A673 (cell line): Measurements from ENCODE around the gene CIZ1. TPM values are rescaled to one million over a fixed set of nuclear protein-coding genes. Genes with fewer than 3 reads are reported as not detected.

Experiments used
- BruUV-seq: library from RNA; stranded (reverse); fragments of 400-500 nt; replicated peaks from 2 replicates; lab custom pipeline; 2021; lab: Mats Ljungman, UMichigan
- CTCF ChIA-PET: fragments of 300-600 bp; sonication (Branson Sonifier 250); formaldehyde crosslinking; loops from one replicate; lab custom pipeline; 2022; ENCODE audit warnings: antibody characterized with exemption; lab: Charles Lee
- POLR2A ChIA-PET: fragments of 300-600 bp; sonication (Branson Sonifier 250); formaldehyde crosslinking; loops from one replicate; lab custom pipeline; 2022; ENCODE audit warnings: antibody characterized with exemption; ENCODE audit not compliant: low non-redundant PET; lab: Charles Lee
- DNase-seq: peaks from one replicate; pipeline ENCODE4 v3.0.0-alpha.2; 2015; ENCODE audit warnings: low spot score
- H3K27ac ChIP-seq: fragments of 200-600 bp; sonication (generic); 2 replicates; pipeline ENCODE4 v1.5.1; 2016; ENCODE audit warnings: mixed run types, low read depth, mild to moderate bottlenecking, mixed read lengths, antibody characterized with exemption, low read length; ENCODE audit not compliant: poor library complexity, severe bottlenecking
- H3K27me3 ChIP-seq: fragments of 200-600 bp; sonication (generic); replicated peaks from 2 replicates; pipeline ENCODE4 v1.6.1; 2017; ENCODE audit warnings: mixed run types, low read depth, mild to moderate bottlenecking, mixed read lengths, antibody characterized with exemption, low read length; ENCODE audit not compliant: insufficient read depth, poor library complexity
- H3K36me3 ChIP-seq: fragments of 200-600 bp; sonication (generic); 2 replicates; pipeline ENCODE4 v1.6.1; 2016; ENCODE audit warnings: mixed run types, mild to moderate bottlenecking, mixed read lengths, antibody characterized with exemption, low read length; ENCODE audit not compliant: insufficient read depth, poor library complexity, severe bottlenecking
- H3K4me1 ChIP-seq: fragments of 200-600 bp; sonication (generic); 2 replicates; pipeline ENCODE4 v1.6.1; 2017; ENCODE audit warnings: mixed run types, mild to moderate bottlenecking, mixed read lengths, antibody characterized with exemption, low read length; ENCODE audit not compliant: insufficient read depth, poor library complexity, severe bottlenecking
- H3K4me3 ChIP-seq: fragments of 200-600 bp; sonication (generic); 2 replicates; pipeline ENCODE4 v1.5.1; 2016; ENCODE audit warnings: low read depth, mixed run types, mild to moderate bottlenecking, mixed read lengths, low read length; ENCODE audit not compliant: poor library complexity, severe bottlenecking
- H3K9me3 ChIP-seq: fragments of 200-600 bp; sonication (generic); 2 replicates; pipeline ENCODE4 v1.6.1; 2016; ENCODE audit warnings: mixed run types, low read depth, mild to moderate bottlenecking, mixed read lengths, antibody characterized with exemption, low read length; ENCODE audit not compliant: poor library complexity, severe bottlenecking
- CTCF ChIP-seq: fragments of 300-800, 200-600 bp; sonication (generic); conservative IDR thresholded peaks from 2 replicates; pipeline ENCODE4 v1.5.1; 2017; ENCODE audit warnings: low read depth, mild to moderate bottlenecking, antibody characterized with exemption, low read length, moderate library complexity, mixed read lengths
- EZH2 ChIP-seq: fragments of 200-600 bp; sonication (generic); IDR thresholded peaks from 2 replicates; pipeline ENCODE4 v1.6.1; 2017; ENCODE audit warnings: borderline replicate concordance, low read depth, mild to moderate bottlenecking, mixed read lengths, antibody characterized with exemption, low read length; ENCODE audit not compliant: poor library complexity, severe bottlenecking
- intact Hi-C: fragments of 100-400 bp; cut with micrococcal nuclease; formaldehyde crosslinking; loops from one replicate; pipeline ENCODE4 v1.10.0; 2022; ENCODE audit not compliant: unreplicated experiment
- total RNA-seq: library from RNA; stranded (reverse); gene quantifications from 2 replicates; pipeline ENCODE4 v1.2.3, GENCODE V29; 2021

Gene CIZ1
- total RNA-seq, 1 experiment from 2014 or later = 158 TPM

GRCh38 chr9:128160603-128160987 is 30.8 kb downstream of the CIZ1 start:
- H3K36me3 ChIP-seq = peaks cover 17% of the 10 kb centered on the region
- intact Hi-C loops = no loop called here
- H3K27ac ChIP-seq = peak overlapping the region; percentile 60
- no peak for TF ChIP-seq CTCF
- no peak for TF ChIP-seq EZH2
- DNase-seq = peak; percentile 54
- peak overlapping the region; percentile 58 for H3K4me3 ChIP-seq
- POLR2A ChIA-PET = interaction anchor here (0.6 kb wide), 1 partner anchor 295 kb away, joined by 11 read pairs; the partner anchor contains the start of gene ODF2
- TSS peak; percentile 56 for BruUV-seq
- CTCF ChIA-PET = interaction anchor here (0.6 kb wide), 1 partner anchor 1569 kb away, joined by 5 read pairs; no protein-coding TSS in a partner anchor
- no peaks in the 10 kb centered on the region for H3K9me3 ChIP-seq
- no peaks in the 10 kb centered on the region for H3K27me3 ChIP-seq
- peaks cover 7% of the 10 kb centered on the region for H3K4me1 ChIP-seq

- POLR2A ChIA-PET = interaction anchor here (0.6 kb wide), 1 partner anchor 296 kb away, joined by 11 read pairs; the partner anchor contains the start of gene ODF2
- no peaks in the 10 kb centered on the region for H3K27me3 ChIP-seq
- H3K27ac ChIP-seq = peak within 1 kb of the TSS; percentile 60
These were observed 31.4 kb downstream of the CIZ1 start, which contains the start of gene BBLN for GRCh38 chr9:128159784-128160602. TSS of gene BBLN (plus strand) at chr9:128160265. CDS start at chr9:128160408, 143 bp downstream.

DNA sequence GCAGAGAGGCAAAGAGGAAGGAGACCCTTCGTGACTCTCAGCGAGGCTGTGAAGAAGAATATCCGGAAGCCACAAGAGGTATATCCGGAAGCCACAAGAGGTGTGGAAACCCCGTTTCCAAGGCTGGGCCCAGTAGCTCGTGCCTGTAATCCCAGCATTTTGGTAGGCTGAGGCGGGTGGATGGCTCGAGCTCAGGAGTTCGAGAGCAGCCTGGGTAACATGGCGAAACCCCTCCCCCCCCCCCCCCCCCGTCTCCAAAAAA is 31.9 kb downstream of the CIZ1 start:
- peak overlapping the region; percentile 58 for H3K4me3 ChIP-seq
- H3K4me1 ChIP-seq = peaks cover 7% of the 10 kb centered on the region
- intact Hi-C loops = no loop called here
- no peak for TF ChIP-seq CTCF
- TF ChIP-seq EZH2 = no peak
- ChIA-PET CTCF (interaction anchor here (1.0 kb wide), 1 partner anchor 31 kb away, joined by 3 read pairs; no protein-coding TSS in a partner anchor), POLR2A (no interaction called here)
- H3K27ac ChIP-seq = peak overlapping the region; percentile 51
- no peaks in the 10 kb centered on the region for H3K9me3 ChIP-seq
- H3K27me3 ChIP-seq = no peaks in the 10 kb centered on the region
- BruUV-seq = no TSS peak
- peaks cover 14% of the 10 kb centered on the region for H3K36me3 ChIP-seq
- DNase-seq = no peak

More at GRCh38 chr9:128159784-128160602, 31.4 kb downstream of the CIZ1 start, which contains the start of gene BBLN:
- Histone ChIP-seq H3K36me3 (peaks cover 17% of the 10 kb centered on the region), H3K4me3 (peak within 1 kb of the TSS; percentile 58), H3K9me3 (no peaks in the 10 kb centered on the region), H3K4me1 (peaks cover 7% of the 10 kb centered on the region)
- DNase-seq = peak; percentile 95
- intact Hi-C loops = no loop called here
- no peak for TF ChIP-seq EZH2
- TF ChIP-seq CTCF = no peak
- CTCF ChIA-PET = interaction anchor here (0.6 to 1.0 kb wide), 2 partner anchors 31 to 1570 kb away, joined by 3 to 5 read pairs; no protein-coding TSS in a partner anchor
- no TSS peak for BruUV-seq
